ENCODE measurements around the gene LLGL1. TPM values are rescaled to one million over a fixed set of nuclear protein-coding genes. Genes with fewer than 3 reads are reported as not detected.

LLGL1 gene
- total and polyA plus RNA-seq, 11 donors, result 5.3 to 20.7 (median 9.0) TPM

DNA sequence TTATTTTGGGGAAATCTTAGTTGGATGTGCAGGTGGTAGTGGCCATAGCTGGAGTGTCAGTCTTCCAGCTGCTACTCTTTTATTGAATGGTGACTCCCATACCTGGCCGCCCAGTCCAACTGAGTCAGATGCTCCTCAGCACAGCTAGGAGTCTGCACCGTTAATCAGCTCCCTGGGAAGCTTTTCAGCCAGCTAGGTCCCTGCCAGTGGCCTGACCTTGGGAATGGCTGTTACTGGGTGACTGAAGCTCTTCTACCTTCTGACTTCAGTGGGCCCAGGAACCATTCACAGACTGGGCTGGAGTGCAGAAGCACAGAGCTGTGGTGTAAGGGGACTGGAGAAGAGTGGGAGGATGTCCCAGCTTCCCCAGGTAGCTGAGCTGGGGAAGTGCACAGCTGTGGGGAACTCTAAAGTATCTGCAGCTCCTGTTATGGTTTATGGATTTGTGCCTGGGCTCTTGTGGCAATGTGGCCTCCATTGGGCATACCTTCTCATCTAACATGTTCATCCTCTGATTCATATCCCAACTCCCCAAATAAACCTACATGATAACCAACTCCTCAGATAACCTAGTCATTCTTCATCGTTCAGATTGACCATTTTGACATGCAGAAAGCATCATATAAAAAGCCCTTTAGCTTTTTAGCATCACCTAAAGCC lies 27.8 kb upstream of the LLGL1 start:
- peaks cover 7 to 94% (median 56%) of the 10 kb centered on the region in 12 donors for H3K4me1 ChIP-seq
- H3K27me3 ChIP-seq, result no peaks in the 10 kb centered on the region
- no peaks in the 10 kb centered on the region for H3K9me3 ChIP-seq
- intact Hi-C loops (cut with DNase I), result loop anchor here in 2 of 10 donors (10.0 kb wide), 1 partner anchor 53 kb away; no protein-coding TSS in a partner anchor
- no peak for DNase-seq
- peaks cover 0 to 85% (median 65%) of the 10 kb centered on the region in 9 donors for H3K36me3 ChIP-seq
- no peak overlapping the region for H3K27ac ChIP-seq
- no peak overlapping the region for H3K4me3 ChIP-seq
- 60 to 74% (median 72%) methylated on average over 3 of the region's 3 CpGs for WGBS, 4 donors
- TF ChIP-seq, protein P1, sequence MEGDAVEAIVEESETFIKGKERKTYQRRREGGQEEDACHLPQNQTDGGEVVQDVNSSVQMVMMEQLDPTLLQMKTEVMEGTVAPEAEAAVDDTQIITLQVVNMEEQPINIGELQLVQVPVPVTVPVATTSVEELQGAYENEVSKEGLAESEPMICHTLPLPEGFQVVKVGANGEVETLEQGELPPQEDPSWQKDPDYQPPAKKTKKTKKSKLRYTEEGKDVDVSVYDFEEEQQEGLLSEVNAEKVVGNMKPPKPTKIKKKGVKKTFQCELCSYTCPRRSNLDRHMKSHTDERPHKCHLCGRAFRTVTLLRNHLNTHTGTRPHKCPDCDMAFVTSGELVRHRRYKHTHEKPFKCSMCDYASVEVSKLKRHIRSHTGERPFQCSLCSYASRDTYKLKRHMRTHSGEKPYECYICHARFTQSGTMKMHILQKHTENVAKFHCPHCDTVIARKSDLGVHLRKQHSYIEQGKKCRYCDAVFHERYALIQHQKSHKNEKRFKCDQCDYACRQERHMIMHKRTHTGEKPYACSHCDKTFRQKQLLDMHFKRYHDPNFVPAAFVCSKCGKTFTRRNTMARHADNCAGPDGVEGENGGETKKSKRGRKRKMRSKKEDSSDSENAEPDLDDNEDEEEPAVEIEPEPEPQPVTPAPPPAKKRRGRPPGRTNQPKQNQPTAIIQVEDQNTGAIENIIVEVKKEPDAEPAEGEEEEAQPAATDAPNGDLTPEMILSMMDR (IDR thresholded peaks at IDR 0.05), result no peak
- no peak for TF ChIP-seq POLR2A (IDR thresholded peaks at IDR 0.05)
- no peak for ATAC-seq

DNA sequence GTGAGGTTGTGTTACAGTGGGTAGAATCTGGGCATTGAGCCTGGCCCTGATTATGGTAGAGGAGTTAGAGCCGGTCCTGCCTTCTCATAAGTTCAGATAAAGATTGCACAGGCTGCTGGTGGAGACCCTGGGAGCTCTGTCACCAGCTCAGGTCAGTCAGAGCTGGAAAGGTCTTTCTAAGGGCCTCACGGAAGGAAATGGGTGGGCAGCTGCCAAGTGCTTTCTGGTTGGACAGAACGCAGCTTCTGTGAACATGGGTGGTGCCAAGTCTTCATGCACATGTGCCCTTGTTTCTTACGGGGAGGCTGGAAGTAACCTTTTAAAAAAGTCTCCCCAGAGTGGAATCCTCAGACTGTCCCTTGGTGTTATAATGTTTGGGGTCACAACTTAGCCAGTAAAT lies 26.9 kb upstream of the LLGL1 start:
- Histone ChIP-seq H3K9me3 (no peaks in the 10 kb centered on the region), H3K27ac (no peak overlapping the region), H3K36me3 (peaks cover 0 to 85% (median 64%) of the 10 kb centered on the region in 9 donors), H3K27me3 (no peaks in the 10 kb centered on the region), H3K4me3 (no peak overlapping the region), H3K4me1 (peaks cover 7 to 94% (median 60%) of the 10 kb centered on the region in 12 donors)
- ATAC-seq (peak in 3 of 4 donors; percentile 10 to 48 (median 30)), DNase-seq (peak in 1 of 5 donors; percentile 49)
- WGBS, 4 donors, result 16 to 26% (median 22%) methylated on average over 3 to 4 of the region's 4 CpGs
- intact Hi-C loops (cut with DNase I), result loop anchor here in 2 of 10 donors (10.0 kb wide), 1 partner anchor 54 kb away; no protein-coding TSS in a partner anchor
- TF ChIP-seq, protein P1 (IDR thresholded peaks at IDR 0.05), result no peak
- no peak for TF ChIP-seq POLR2A (IDR thresholded peaks at IDR 0.05)

- intact Hi-C loops (cut with DNase I), result loop anchor here in 1 of 10 donors (5.0 kb wide), 1 partner anchor 54 kb away; no protein-coding TSS in a partner anchor
- TF ChIP-seq, protein P1 (IDR thresholded peaks at IDR 0.05), result no peak
- TF ChIP-seq POLR2A (IDR thresholded peaks at IDR 0.05), result no peak
- Histone ChIP-seq H3K4me3 (no peak overlapping the region), H3K9me3 (no peaks in the 10 kb centered on the region), H3K4me1 (peaks cover 7 to 92% (median 51%) of the 10 kb centered on the region in 12 donors), H3K27me3 (no peaks in the 10 kb centered on the region), H3K36me3 (peaks cover 0 to 91% (median 65%) of the 10 kb centered on the region in 9 donors), H3K27ac (peak overlapping the region in 1 of 12 donors; percentile 28)
- ATAC-seq (peak; percentile 48 to 55 (median 49)), DNase-seq (peak in 1 of 5 donors; percentile 37)
- WGBS, 4 donors, result 63 to 78% (median 76%) methylated on average over 4 of the region's 4 CpGs
Observed at GRCh38 chr17:18201108-18201507, 24.3 kb upstream of the LLGL1 start.

DNA sequence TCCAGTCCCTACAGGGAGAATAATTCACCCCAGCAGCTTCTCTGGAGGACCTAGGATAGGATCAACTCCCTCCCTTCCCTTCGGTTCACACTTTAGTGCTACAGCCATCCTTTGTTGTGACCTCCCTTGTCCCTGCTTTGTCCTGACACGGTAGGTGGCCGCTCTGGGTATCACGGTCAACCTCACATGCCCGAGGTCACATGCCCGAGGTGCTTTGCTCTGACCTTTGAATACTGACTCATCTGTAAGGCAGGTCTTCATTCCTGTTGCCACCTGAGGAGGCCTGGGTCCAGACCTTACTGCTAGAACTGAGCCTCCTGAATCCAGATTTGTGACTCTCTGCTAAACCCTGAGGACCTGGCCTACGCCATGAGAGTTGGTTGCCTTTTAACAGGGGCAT lies 22.1 kb upstream of the LLGL1 start:
- WGBS, 4 donors, result 50 to 74% (median 64%) methylated on average over 7 of the region's 7 CpGs
- intact Hi-C loops (cut with DNase I), result loop anchor here in 1 of 10 donors (5.0 kb wide), 1 partner anchor 56 kb away; no protein-coding TSS in a partner anchor
- no peak for TF ChIP-seq POLR2A (IDR thresholded peaks at IDR 0.05)
- TF ChIP-seq, protein P1 (IDR thresholded peaks at IDR 0.05), result no peak
- no peaks in the 10 kb centered on the region for H3K9me3 ChIP-seq
- ATAC-seq, result peak in 2 of 4 donors; percentile 8 to 23
- H3K27ac ChIP-seq, result no peak overlapping the region
- H3K27me3 ChIP-seq, result no peaks in the 10 kb centered on the region
- peaks cover 0 to 74% (median 36%) of the 10 kb centered on the region in 12 donors for H3K4me1 ChIP-seq
- no peak overlapping the region for H3K4me3 ChIP-seq
- H3K36me3 ChIP-seq, result peaks cover 0 to 91% (median 65%) of the 10 kb centered on the region in 9 donors
- DNase-seq, result no peak
